HepG2 (cell line): ENCODE results near the gene SCAPER. TPM values are rescaled to one million over a fixed set of nuclear protein-coding genes. Genes with fewer than 3 reads are reported as not detected.

ENCODE experiments used
- CBX1 ChIP-seq: IDR thresholded peaks from one replicate; pipeline ENCODE4 v1.6.1; 2016; ENCODE audit warnings: antibody characterized with exemption, low read depth
- ERF ChIP-seq: IDR thresholded peaks from 2 replicates; pipeline ENCODE4 v1.6.1; 2018; ENCODE audit warnings: missing biosample characterization, missing genetic modification reagents
- GPN1 ChIP-seq: sonication (generic); formaldehyde crosslinking; IDR thresholded peaks from 2 replicates; pipeline ENCODE4 v1.5.1; 2020; ENCODE audit warnings: missing genetic modification reagents, borderline replicate concordance
- HMG20A ChIP-seq: IDR thresholded peaks from 2 replicates; pipeline ENCODE4 v1.6.1; 2016; ENCODE audit warnings: borderline replicate concordance
- KDM6A ChIP-seq: IDR thresholded peaks from 2 replicates; pipeline ENCODE4 v1.6.1; 2016; ENCODE audit warnings: low read depth
- MTF1 ChIP-seq: sonication (generic); formaldehyde crosslinking; IDR thresholded peaks from 2 replicates; pipeline ENCODE4 v1.5.0; 2020; ENCODE audit warnings: missing genetic modification reagents
- MZF1 ChIP-seq: sonication (generic); formaldehyde crosslinking; IDR thresholded peaks from 2 replicates; pipeline ENCODE4 v1.8.1; 2023; ENCODE audit warnings: mild to moderate bottlenecking, missing genetic modification reagents, borderline replicate concordance
- PATZ1 ChIP-seq: sonication (generic); formaldehyde crosslinking; IDR thresholded peaks from 2 replicates; pipeline ENCODE4 v1.4.0; 2020; ENCODE audit warnings: missing genetic modification reagents
- SALL1 ChIP-seq: sonication (generic); formaldehyde crosslinking; IDR thresholded peaks from 2 replicates; pipeline ENCODE4 v1.8.0; 2022; ENCODE audit warnings: mild to moderate bottlenecking, missing genetic modification reagents
- SMAD9 ChIP-seq: sonication (generic); formaldehyde crosslinking; IDR thresholded peaks from 2 replicates; pipeline ENCODE4 v1.5.1; 2020; ENCODE audit warnings: mild to moderate bottlenecking, missing genetic modification reagents
- TP53 ChIP-seq: sonication (generic); formaldehyde crosslinking; conservative IDR thresholded peaks from 2 replicates; pipeline ENCODE4 v1.4.0; 2020; ENCODE audit warnings: missing genetic modification reagents
- YEATS2 ChIP-seq: sonication (generic); formaldehyde crosslinking; IDR thresholded peaks from 2 replicates; pipeline ENCODE4 v1.4.0; 2020; ENCODE audit warnings: missing genetic modification reagents, borderline replicate concordance
- ZBTB44 ChIP-seq: sonication (generic); formaldehyde crosslinking; IDR thresholded peaks from 2 replicates; pipeline ENCODE4 v1.4.0; 2020; ENCODE audit warnings: missing genetic modification reagents
- polyA plus RNA-seq, 8 experiments: library from polyadenylated mRNA; depleted of rRNA in 3 of 8; stranded (reverse) in 7 of 8; unstranded in 1 of 8; fragments of >200 nt; fragmentation: Illumina TruSeq in 4 of 8; extraction: Trizol in 4 of 8; gene quantifications; 2 replicates each; pipeline versions ENCODE4 v1.2.1 to v1.2.3, GENCODE V29; 2011 to 2016; ENCODE audit warnings: low read depth in 4 of 8, missing spikeins in 1 of 8, mixed read lengths in 1 of 8; ENCODE audit not compliant: insufficient read depth in 1 of 8
- total RNA-seq, 5 experiments: library from RNA; depleted of rRNA; stranded (reverse); fragments of >200 nt; fragmentation: Illumina TruSeq; extraction: Trizol; gene quantifications; 2 replicates each; pipeline ENCODE4 v1.2.3, GENCODE V29; 2016; ENCODE audit warnings: low read depth in 1 of 5
- TF ChIP-seq, protein P1 (sequence below): IDR thresholded peaks from 2 replicates; pipeline ENCODE4 v1.4.0; 2020; ENCODE audit warnings: mild to moderate bottlenecking, missing genetic modification reagents
- TF ChIP-seq, protein P2 (sequence below): sonication (generic); formaldehyde crosslinking; IDR thresholded peaks from 2 replicates; pipeline ENCODE4 v1.5.1; 2020; ENCODE audit warnings: missing genetic modification reagents, mild to moderate bottlenecking, borderline replicate concordance

The SCAPER gene
- total and polyA plus RNA-seq, 2 of the 13 experiments (the other 11 are each of a cell fraction or from before 2014, with no cell fraction given): 4.3 to 10.5 TPM

DNA sequence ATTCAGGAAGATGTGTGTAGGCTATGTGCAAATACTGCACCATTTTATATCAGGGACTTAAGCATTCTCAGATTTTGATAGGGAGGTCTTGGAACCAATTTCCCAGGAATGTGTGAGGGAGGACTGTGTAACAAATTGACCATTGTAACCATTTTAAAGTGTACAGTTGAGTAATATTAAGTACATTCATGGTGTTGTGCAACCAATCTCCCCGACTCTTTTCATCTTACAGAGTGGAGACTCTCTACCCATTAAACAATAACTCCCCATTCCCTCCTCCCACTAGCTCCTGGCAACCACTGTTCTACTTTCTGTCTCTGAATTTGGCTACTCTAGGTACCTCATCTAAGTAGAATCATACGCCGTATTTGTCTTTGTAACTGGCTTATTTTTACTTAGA lies 31.5 kb upstream of the SCAPER start (continued):
- no peak for TF ChIP-seq ZBTB44 (CRISPR knock-in tag)
- no peak for TF ChIP-seq SALL1
- TF ChIP-seq YEATS2 (CRISPR knock-in tag): no peak
- TF ChIP-seq MZF1 (CRISPR knock-in tag): no peak
- TF ChIP-seq, protein P1, sequence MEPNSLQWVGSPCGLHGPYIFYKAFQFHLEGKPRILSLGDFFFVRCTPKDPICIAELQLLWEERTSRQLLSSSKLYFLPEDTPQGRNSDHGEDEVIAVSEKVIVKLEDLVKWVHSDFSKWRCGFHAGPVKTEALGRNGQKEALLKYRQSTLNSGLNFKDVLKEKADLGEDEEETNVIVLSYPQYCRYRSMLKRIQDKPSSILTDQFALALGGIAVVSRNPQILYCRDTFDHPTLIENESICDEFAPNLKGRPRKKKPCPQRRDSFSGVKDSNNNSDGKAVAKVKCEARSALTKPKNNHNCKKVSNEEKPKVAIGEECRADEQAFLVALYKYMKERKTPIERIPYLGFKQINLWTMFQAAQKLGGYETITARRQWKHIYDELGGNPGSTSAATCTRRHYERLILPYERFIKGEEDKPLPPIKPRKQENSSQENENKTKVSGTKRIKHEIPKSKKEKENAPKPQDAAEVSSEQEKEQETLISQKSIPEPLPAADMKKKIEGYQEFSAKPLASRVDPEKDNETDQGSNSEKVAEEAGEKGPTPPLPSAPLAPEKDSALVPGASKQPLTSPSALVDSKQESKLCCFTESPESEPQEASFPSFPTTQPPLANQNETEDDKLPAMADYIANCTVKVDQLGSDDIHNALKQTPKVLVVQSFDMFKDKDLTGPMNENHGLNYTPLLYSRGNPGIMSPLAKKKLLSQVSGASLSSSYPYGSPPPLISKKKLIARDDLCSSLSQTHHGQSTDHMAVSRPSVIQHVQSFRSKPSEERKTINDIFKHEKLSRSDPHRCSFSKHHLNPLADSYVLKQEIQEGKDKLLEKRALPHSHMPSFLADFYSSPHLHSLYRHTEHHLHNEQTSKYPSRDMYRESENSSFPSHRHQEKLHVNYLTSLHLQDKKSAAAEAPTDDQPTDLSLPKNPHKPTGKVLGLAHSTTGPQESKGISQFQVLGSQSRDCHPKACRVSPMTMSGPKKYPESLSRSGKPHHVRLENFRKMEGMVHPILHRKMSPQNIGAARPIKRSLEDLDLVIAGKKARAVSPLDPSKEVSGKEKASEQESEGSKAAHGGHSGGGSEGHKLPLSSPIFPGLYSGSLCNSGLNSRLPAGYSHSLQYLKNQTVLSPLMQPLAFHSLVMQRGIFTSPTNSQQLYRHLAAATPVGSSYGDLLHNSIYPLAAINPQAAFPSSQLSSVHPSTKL: peak; percentile 57
- TF ChIP-seq GPN1 (CRISPR knock-in tag): no peak
- no peak for TF ChIP-seq KDM6A (CRISPR knock-in tag)
- TF ChIP-seq, protein P2, sequence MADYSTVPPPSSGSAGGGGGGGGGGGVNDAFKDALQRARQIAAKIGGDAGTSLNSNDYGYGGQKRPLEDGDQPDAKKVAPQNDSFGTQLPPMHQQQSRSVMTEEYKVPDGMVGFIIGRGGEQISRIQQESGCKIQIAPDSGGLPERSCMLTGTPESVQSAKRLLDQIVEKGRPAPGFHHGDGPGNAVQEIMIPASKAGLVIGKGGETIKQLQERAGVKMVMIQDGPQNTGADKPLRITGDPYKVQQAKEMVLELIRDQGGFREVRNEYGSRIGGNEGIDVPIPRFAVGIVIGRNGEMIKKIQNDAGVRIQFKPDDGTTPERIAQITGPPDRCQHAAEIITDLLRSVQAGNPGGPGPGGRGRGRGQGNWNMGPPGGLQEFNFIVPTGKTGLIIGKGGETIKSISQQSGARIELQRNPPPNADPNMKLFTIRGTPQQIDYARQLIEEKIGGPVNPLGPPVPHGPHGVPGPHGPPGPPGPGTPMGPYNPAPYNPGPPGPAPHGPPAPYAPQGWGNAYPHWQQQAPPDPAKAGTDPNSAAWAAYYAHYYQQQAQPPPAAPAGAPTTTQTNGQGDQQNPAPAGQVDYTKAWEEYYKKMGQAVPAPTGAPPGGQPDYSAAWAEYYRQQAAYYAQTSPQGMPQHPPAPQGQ (CRISPR knock-in tag): no peak
- TF ChIP-seq ERF: no peak
- 0 out of 2 replicates have a peak, but pooled peaks have one; percentile 19 for TF ChIP-seq PATZ1
- no peak for TF ChIP-seq SMAD9
- TF ChIP-seq MTF1: no peak
- no peak for TF ChIP-seq HMG20A
- TF ChIP-seq CBX1: no peak
- TF ChIP-seq TP53 (CRISPR knock-in tag): no peak
